HCT116 (cell line): ENCODE measurements around the gene TSPAN8. TPM values are rescaled to one million over a fixed set of nuclear protein-coding genes. Genes with fewer than 3 reads are reported as not detected.

Source experiments
- ATAC-seq: fragments of 200-7000 bp; cut with Tn5 transposase; 2 replicates; pipeline ENCODE4 v1.9.1; 2020; ENCODE audit warnings: mild to moderate bottlenecking, moderate library complexity
- BruUV-seq: library from RNA; stranded (reverse); fragments of 400-500 nt; replicated peaks from 2 replicates; lab custom pipeline; 2021; lab: Mats Ljungman, UMichigan
- CTCF ChIA-PET: fragments of 300-600 bp; sonication (Branson Sonifier 250); formaldehyde crosslinking; loops from one replicate; lab custom pipeline; 2021; ENCODE audit warnings: antibody characterized with exemption; lab: Charles Lee
- POLR2A ChIA-PET: fragments of 300-600, 350-600 bp; sonication (Branson Sonifier 250); formaldehyde crosslinking; loops from one replicate; lab custom pipeline; 2021; ENCODE audit warnings: antibody characterized with exemption; lab: Charles Lee
- RAD21 ChIA-PET, 2 experiments: fragments of 300-600 bp; sonication (Branson Sonifier 250); formaldehyde crosslinking; loops; one replicate each; lab custom pipeline; 2023; ENCODE audit warnings: low total read pairs in 2 of 2; ENCODE audit not compliant: uncharacterized antibody in 2 of 2, unreplicated experiment in 2 of 2, low non-redundant PET in 1 of 2; lab: Charles Lee
- DNase-seq: peaks from one replicate; pipeline ENCODE4 v3.0.0-alpha.2; 2010; ENCODE audit warnings: low read depth, low spot score
- H2AFZ ChIP-seq: fragments of 200-600 bp; shearing (Covaris generic), sonication (generic); 2 replicates; pipeline ENCODE4 v1.6.1; 2017; ENCODE audit warnings: low read depth, mixed run types, mixed read lengths, antibody characterized with exemption, low read length; ENCODE audit not compliant: poor library complexity, severe bottlenecking
- H3K27ac ChIP-seq: 2 replicates; pipeline ENCODE4 v1.5.1; 2012; ENCODE audit warnings: low read depth, low read length
- H3K27me3 ChIP-seq: fragments of 200-600 bp; sonication (generic); 2 replicates; pipeline ENCODE4 v1.6.1; 2016; ENCODE audit warnings: mixed run types, low read length, mixed read lengths; ENCODE audit not compliant: insufficient read depth
- H3K36me3 ChIP-seq, 2 experiments: fragments of 200-500 bp in 1 of 2; fragments of 200-600 bp in 1 of 2; sonication (Bioruptor generic) in 1 of 2; sonication (generic) in 1 of 2; 2 replicates each; pipeline versions ENCODE4 v1.5.1 to v1.6.1; 2014 to 2016; ENCODE audit warnings: low read length in 2 of 2, inconsistent platforms in 1 of 2, mixed read lengths in 1 of 2, mixed run types in 1 of 2; ENCODE audit not compliant: insufficient read depth in 2 of 2, control insufficient read depth in 1 of 2
- H3K4me1 ChIP-seq, 2 experiments: fragments of 200-600 bp in 1 of 2; sonication (generic) in 1 of 2; 2 replicates each; pipeline versions ENCODE4 v1.5.1 to v1.6.1; 2012 to 2017; ENCODE audit warnings: low read length in 2 of 2, inconsistent platforms in 1 of 2, mild to moderate bottlenecking in 1 of 2, mixed read lengths in 1 of 2, mixed run types in 1 of 2, moderate library complexity in 1 of 2; ENCODE audit not compliant: insufficient read depth in 2 of 2, control insufficient read depth in 1 of 2
- H3K4me2 ChIP-seq: fragments of 200-600 bp; sonication (generic); 2 replicates; pipeline ENCODE4 v1.6.1; 2017; ENCODE audit warnings: mixed run types, low read length, mixed read lengths
- H3K4me3 ChIP-seq, 2 experiments: fragments of 200-600 bp in 1 of 2; sonication (generic) in 1 of 2; replicated peaks in 1 of 2; 2 replicates each; pipeline ENCODE4 v1.5.1; 2011 to 2016; ENCODE audit warnings: low read length in 2 of 2, control low read depth in 1 of 2, low read depth in 1 of 2, mild to moderate bottlenecking in 1 of 2, mixed read lengths in 1 of 2, mixed run types in 1 of 2
- H3K79me2 ChIP-seq: fragments of 200-600 bp; sonication (generic); 2 replicates; pipeline ENCODE4 v1.6.1; 2017; ENCODE audit warnings: mild to moderate bottlenecking, mixed run types, low read length, moderate library complexity, mixed read lengths; ENCODE audit not compliant: insufficient read depth
- H3K9ac ChIP-seq: fragments of 200-600 bp; sonication (generic); 2 replicates; pipeline ENCODE4 v1.6.1; 2016; ENCODE audit warnings: low read length, mixed read lengths
- H3K9me2 ChIP-seq: fragments of 200-600 bp; sonication (generic), shearing (Covaris generic); 2 replicates; pipeline ENCODE4 v1.6.1; 2017; ENCODE audit warnings: mixed run types, mild to moderate bottlenecking, moderate library complexity; ENCODE audit not compliant: insufficient read depth
- H3K9me3 ChIP-seq, 2 experiments: fragments of 200-500 bp in 1 of 2; fragments of 200-600 bp in 1 of 2; sonication (Bioruptor generic) in 1 of 2; sonication (generic) in 1 of 2; 2 replicates each; pipeline ENCODE4 v1.6.1; 2014 to 2017; ENCODE audit warnings: low read length in 2 of 2, mixed read lengths in 2 of 2, inconsistent platforms in 1 of 2, low read depth in 1 of 2, mild to moderate bottlenecking in 1 of 2, mixed run types in 1 of 2, moderate library complexity in 1 of 2; ENCODE audit not compliant: control insufficient read depth in 1 of 2, insufficient read depth in 1 of 2
- H4K20me1 ChIP-seq: fragments of 200-600 bp; sonication (generic), shearing (Covaris generic); 2 replicates; pipeline ENCODE4 v1.6.1; 2017; ENCODE audit warnings: mixed run types, mild to moderate bottlenecking, moderate library complexity; ENCODE audit not compliant: insufficient read depth
- EGR1 ChIP-seq: IDR thresholded peaks from 2 replicates; pipeline ENCODE4 v1.6.1; 2012; ENCODE audit warnings: low read depth
- ELF1 ChIP-seq: IDR thresholded peaks from 2 replicates; pipeline ENCODE4 v1.6.1; 2012; ENCODE audit warnings: low read depth, borderline replicate concordance
- EZH2 ChIP-seq: fragments of 200-600 bp; sonication (generic); IDR thresholded peaks from 2 replicates; pipeline ENCODE4 v1.6.1; 2017; ENCODE audit warnings: antibody characterized with exemption, mixed run types
- EZH2phosphoT487 ChIP-seq: fragments of 200-600 bp; IDR thresholded peaks from 2 replicates; pipeline ENCODE4 v1.6.1; 2018; ENCODE audit warnings: antibody characterized with exemption, borderline replicate concordance
- FOSL1 ChIP-seq: IDR thresholded peaks from 2 replicates; pipeline ENCODE4 v1.6.1; 2012; ENCODE audit warnings: low read depth
- POLR2A ChIP-seq: IDR thresholded peaks from 2 replicates; pipeline ENCODE4 v1.7.0; 2011; ENCODE audit warnings: borderline replicate concordance; ENCODE audit not compliant: insufficient read depth, insufficient read length; ENCODE audit errors: extremely low read depth
- YY1 ChIP-seq: IDR thresholded peaks from 2 replicates; pipeline ENCODE4 v1.6.1; 2011; ENCODE audit warnings: low read length, low read depth, moderate library complexity, mild to moderate bottlenecking; ENCODE audit not compliant: insufficient replicate concordance; ENCODE audit errors: extremely low read depth
- ZFX ChIP-seq: fragments of 450-650 bp; IDR thresholded peaks from 2 replicates; pipeline ENCODE4 v1.6.1; 2017
- intact Hi-C: fragments of 100-400 bp; cut with micrococcal nuclease; formaldehyde crosslinking; loops from 2 replicates; pipeline ENCODE4 v1.10.0; 2022
- total RNA-seq: library from RNA; stranded (reverse); gene quantifications from one replicate; pipeline ENCODE4 v1.2.1, GENCODE V29; 2021; ENCODE audit not compliant: unreplicated experiment
- TF ChIP-seq, protein P1 (sequence below): IDR thresholded peaks from 2 replicates; pipeline ENCODE4 v1.6.1; 2012; ENCODE audit warnings: low read depth

The TSPAN8 gene
- total RNA-seq, 1 experiment from 2014 or later = 0.76 TPM

DNA sequence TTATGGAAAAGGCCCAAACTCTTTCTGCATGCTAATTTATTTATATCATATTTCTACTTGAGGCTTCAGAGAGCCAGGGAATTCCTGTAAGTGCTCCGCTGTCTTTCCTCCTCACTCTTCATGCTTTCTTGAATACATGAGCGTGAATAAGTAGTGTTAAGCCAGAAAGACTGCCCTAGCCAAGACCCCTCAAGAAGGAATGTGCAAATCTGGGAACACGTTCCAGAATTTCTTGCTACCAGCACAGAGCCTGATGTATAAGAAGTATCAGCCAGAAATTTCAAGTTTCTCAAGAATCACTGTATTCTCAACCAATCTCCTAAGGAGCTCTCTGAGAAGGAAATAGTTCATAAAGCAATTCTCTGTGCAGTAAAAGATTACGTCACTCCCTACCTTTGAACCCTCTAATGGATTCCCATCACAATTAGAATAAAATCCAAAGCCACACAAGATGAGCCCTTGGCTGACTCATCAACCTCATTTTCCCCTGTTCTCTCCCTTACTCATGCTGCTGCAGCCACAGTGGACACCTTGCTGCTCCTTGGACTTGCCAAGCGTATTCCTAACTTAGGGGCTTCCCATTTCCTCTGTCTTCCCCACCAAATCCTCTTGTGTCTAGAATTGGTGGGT lies 6.9 kb upstream of the TSPAN8 start:
- Histone ChIP-seq H3K4me1 (no peaks in the 10 kb centered on the region), H3K9me3 (no peaks in the 10 kb centered on the region), H3K4me3 (no peak overlapping the region), H3K27ac (no peak overlapping the region), H3K27me3 (no peaks in the 10 kb centered on the region), H4K20me1 (no peaks in the 10 kb centered on the region), H3K4me2 (no peak overlapping the region), H3K36me3 (no peaks in the 10 kb centered on the region), H3K9ac (no peak overlapping the region), H2AFZ (no peak overlapping the region), H3K79me2 (no peaks in the 10 kb centered on the region), H3K9me2 (no peaks in the 10 kb centered on the region)
- no TSS peak for BruUV-seq
- DNase-seq (no peak), ATAC-seq (no peak)
- intact Hi-C loops = no loop called here
- TF ChIP-seq, protein P1, sequence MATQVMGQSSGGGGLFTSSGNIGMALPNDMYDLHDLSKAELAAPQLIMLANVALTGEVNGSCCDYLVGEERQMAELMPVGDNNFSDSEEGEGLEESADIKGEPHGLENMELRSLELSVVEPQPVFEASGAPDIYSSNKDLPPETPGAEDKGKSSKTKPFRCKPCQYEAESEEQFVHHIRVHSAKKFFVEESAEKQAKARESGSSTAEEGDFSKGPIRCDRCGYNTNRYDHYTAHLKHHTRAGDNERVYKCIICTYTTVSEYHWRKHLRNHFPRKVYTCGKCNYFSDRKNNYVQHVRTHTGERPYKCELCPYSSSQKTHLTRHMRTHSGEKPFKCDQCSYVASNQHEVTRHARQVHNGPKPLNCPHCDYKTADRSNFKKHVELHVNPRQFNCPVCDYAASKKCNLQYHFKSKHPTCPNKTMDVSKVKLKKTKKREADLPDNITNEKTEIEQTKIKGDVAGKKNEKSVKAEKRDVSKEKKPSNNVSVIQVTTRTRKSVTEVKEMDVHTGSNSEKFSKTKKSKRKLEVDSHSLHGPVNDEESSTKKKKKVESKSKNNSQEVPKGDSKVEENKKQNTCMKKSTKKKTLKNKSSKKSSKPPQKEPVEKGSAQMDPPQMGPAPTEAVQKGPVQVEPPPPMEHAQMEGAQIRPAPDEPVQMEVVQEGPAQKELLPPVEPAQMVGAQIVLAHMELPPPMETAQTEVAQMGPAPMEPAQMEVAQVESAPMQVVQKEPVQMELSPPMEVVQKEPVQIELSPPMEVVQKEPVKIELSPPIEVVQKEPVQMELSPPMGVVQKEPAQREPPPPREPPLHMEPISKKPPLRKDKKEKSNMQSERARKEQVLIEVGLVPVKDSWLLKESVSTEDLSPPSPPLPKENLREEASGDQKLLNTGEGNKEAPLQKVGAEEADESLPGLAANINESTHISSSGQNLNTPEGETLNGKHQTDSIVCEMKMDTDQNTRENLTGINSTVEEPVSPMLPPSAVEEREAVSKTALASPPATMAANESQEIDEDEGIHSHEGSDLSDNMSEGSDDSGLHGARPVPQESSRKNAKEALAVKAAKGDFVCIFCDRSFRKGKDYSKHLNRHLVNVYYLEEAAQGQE = no peak
- no peak for TF ChIP-seq POLR2A
- ChIA-PET CTCF (no interaction called here), RAD21 (no interaction called here), POLR2A (no interaction called here)

DNA sequence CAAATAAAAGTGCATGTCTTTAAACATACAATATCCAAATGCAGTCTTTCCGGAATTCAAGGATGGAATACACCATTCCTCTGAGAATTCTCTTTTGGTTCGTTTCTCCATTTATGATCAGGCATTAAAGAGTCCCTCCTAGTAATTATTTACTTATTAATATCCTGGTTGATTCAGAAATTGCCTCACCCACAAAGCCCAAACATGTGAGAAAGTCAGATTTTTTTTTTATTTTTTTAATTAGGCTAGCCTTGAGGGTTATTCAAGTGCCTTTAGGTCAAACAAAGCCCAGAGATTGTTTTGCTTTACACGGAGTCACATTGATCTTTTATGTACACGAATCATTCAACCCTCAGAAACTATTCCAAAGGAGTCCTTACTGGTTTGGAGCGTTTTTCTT lies 6.4 kb upstream of the TSPAN8 start:
- H3K9ac ChIP-seq = no peak overlapping the region
- H3K4me1 ChIP-seq = no peaks in the 10 kb centered on the region
- no peak overlapping the region for H3K4me2 ChIP-seq
- ATAC-seq = no peak
- no peak overlapping the region for H3K4me3 ChIP-seq
- no peaks in the 10 kb centered on the region for H4K20me1 ChIP-seq
- H3K9me2 ChIP-seq = no peaks in the 10 kb centered on the region
- no TSS peak for BruUV-seq
- no peak for DNase-seq
- H3K79me2 ChIP-seq = no peaks in the 10 kb centered on the region
- TF ChIP-seq ELF1 (no peak), FOSL1 (no peak), EZH2phosphoT487 (no peak), EGR1 (no peak), ZFX (no peak), YY1 (no peak), EZH2 (no peak)
- no peaks in the 10 kb centered on the region for H3K27me3 ChIP-seq
- H2AFZ ChIP-seq = no peak overlapping the region
- no peaks in the 10 kb centered on the region for H3K9me3 ChIP-seq
- ChIA-PET POLR2A (no interaction called here), RAD21 (no interaction called here), CTCF (no interaction called here)
- no peak overlapping the region for H3K27ac ChIP-seq
- no peaks in the 10 kb centered on the region for H3K36me3 ChIP-seq
- intact Hi-C loops = no loop called here
